ENCODE data around the gene PNLIPRP1. TPM values are rescaled to one million over a fixed set of nuclear protein-coding genes. Genes with fewer than 3 reads are reported as not detected.

Gene PNLIPRP1
- polyA plus RNA-seq, 3 donors: 0.04 TPM; not detected in 2

DNA sequence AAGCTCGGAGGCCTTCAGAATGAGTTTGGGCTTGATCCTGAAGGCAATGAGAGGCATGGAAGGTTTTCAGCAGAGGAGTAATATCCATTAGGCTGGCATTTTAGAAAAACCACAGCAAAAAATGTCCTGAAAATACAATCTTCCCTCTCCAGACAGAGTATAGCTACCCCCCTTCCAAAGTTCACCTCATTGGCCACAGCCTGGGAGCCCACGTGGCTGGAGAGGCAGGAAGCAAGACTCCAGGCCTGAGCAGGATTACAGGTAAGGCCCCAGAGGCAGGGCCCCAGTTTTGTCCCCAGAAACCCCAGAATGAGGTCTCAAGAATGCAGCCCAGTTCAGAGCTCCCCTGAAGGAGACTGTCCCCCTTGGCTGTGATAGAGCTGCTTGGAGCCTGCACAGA, 5.3 kb downstream of the PNLIPRP1 start:
- no peak overlapping the region for H3K4me2 ChIP-seq (replicated peaks; ENCODE audit: extremely low read depth, low read length, poor library complexity, severe bottlenecking)
- Mint-ChIP-seq H3K36me3 (no peaks in the 10 kb centered on the region), H3K27me3 (ENCODE audit: low read depth in 3 of 3) (peaks cover 0 to 2% (median 2%) of the 10 kb centered on the region in 3 donors), H3K9me3 (peaks cover 0 to under 1% (median 0%) of the 10 kb centered on the region in 7 donors), H3K4me3 (no peak overlapping the region), H3K4me1 (no peaks in the 10 kb centered on the region), H3K27ac (no peak overlapping the region)
- no peaks in the 10 kb centered on the region for H3K27me3 ChIP-seq (ENCODE audit: control insufficient read depth in 2 of 2, insufficient read depth in 2 of 2, low read length in 2 of 2)
- H3K36me3 ChIP-seq (replicated peaks in 1 of 2; ENCODE audit: control insufficient read depth in 1 of 2, insufficient read depth in 2 of 2, low read length in 2 of 2): no peaks in the 10 kb centered on the region
- no peak overlapping the region for H3K27ac ChIP-seq (ENCODE audit: low read depth in 1 of 2, low read length in 2 of 2)
- no peaks in the 10 kb centered on the region for H3K4me1 ChIP-seq (ENCODE audit: control insufficient read depth in 1 of 2, insufficient read depth in 2 of 2, low read length in 2 of 2)
- H2AFZ ChIP-seq (ENCODE audit: insufficient read depth, low read depth, low read length, poor library complexity, severe bottlenecking): no peak overlapping the region
- no peaks in the 10 kb centered on the region for H3K9me3 ChIP-seq (replicated peaks in 1 of 2; ENCODE audit: control insufficient read depth in 1 of 2, insufficient read depth in 1 of 2, low read length in 2 of 2)
- no peak overlapping the region for H3K4me3 ChIP-seq (replicated peaks in 1 of 3; ENCODE audit: low read depth in 2 of 3, low read length in 3 of 3)
- DNase-seq: no peak
- intact Hi-C loops (cut with micrococcal nuclease): no loop called here
- no peak overlapping the region for H3K9ac ChIP-seq (ENCODE audit: insufficient read depth, low read length, poor library complexity, severe bottlenecking)
- 67% methylated on average over 2 of the region's 2 CpGs for WGBS (ENCODE audit: insufficient coverage)
- H3K79me2 ChIP-seq (ENCODE audit: insufficient read depth, low read length): no peaks in the 10 kb centered on the region
- TF ChIP-seq, protein P1, sequence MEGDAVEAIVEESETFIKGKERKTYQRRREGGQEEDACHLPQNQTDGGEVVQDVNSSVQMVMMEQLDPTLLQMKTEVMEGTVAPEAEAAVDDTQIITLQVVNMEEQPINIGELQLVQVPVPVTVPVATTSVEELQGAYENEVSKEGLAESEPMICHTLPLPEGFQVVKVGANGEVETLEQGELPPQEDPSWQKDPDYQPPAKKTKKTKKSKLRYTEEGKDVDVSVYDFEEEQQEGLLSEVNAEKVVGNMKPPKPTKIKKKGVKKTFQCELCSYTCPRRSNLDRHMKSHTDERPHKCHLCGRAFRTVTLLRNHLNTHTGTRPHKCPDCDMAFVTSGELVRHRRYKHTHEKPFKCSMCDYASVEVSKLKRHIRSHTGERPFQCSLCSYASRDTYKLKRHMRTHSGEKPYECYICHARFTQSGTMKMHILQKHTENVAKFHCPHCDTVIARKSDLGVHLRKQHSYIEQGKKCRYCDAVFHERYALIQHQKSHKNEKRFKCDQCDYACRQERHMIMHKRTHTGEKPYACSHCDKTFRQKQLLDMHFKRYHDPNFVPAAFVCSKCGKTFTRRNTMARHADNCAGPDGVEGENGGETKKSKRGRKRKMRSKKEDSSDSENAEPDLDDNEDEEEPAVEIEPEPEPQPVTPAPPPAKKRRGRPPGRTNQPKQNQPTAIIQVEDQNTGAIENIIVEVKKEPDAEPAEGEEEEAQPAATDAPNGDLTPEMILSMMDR (IDR thresholded peaks at IDR 0.05): no peak
- H4K20me1 ChIP-seq (ENCODE audit: insufficient read depth, low read length): no peaks in the 10 kb centered on the region

DNA sequence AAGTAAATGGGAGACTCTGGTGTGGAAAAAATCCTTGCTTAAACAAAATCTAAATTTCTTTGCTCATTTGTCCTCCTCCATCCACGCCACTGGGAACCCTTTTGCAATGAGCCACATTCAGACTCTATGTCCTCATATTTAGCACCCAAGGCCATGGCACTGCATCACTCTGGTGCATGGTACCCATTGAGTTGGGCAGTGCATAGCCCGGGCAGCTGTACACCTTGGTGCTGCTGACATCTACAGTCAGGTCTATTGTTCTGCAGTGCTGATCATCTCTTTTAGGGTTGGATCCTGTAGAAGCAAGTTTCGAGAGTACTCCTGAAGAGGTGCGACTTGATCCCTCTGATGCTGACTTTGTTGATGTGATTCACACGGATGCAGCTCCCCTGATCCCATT, 6.8 kb downstream of the PNLIPRP1 start:
- TF ChIP-seq, protein P1 (IDR thresholded peaks at IDR 0.05): no peak
- H3K79me2 ChIP-seq (ENCODE audit: insufficient read depth, low read length): no peaks in the 10 kb centered on the region
- no peak overlapping the region for H3K4me3 ChIP-seq (replicated peaks in 1 of 3; ENCODE audit: low read depth in 2 of 3, low read length in 3 of 3)
- H3K9me3 ChIP-seq (replicated peaks in 1 of 2; ENCODE audit: control insufficient read depth in 1 of 2, insufficient read depth in 1 of 2, low read length in 2 of 2): no peaks in the 10 kb centered on the region
- no peak overlapping the region for H2AFZ ChIP-seq (ENCODE audit: insufficient read depth, low read depth, low read length, poor library complexity, severe bottlenecking)
- Mint-ChIP-seq H3K36me3 (no peaks in the 10 kb centered on the region), H3K9me3 (no peaks in the 10 kb centered on the region), H3K27ac (no peak overlapping the region), H3K4me1 (no peaks in the 10 kb centered on the region), H3K27me3 (ENCODE audit: low read depth in 3 of 3) (peaks cover 0 to 2% (median 0%) of the 10 kb centered on the region in 3 donors), H3K4me3 (no peak overlapping the region)
- no peak overlapping the region for H3K27ac ChIP-seq (ENCODE audit: low read depth in 1 of 2, low read length in 2 of 2)
- H3K27me3 ChIP-seq (ENCODE audit: control insufficient read depth in 2 of 2, insufficient read depth in 2 of 2, low read length in 2 of 2): no peaks in the 10 kb centered on the region
- 88% methylated on average over 5 of the region's 5 CpGs for whole genome bisulfite sequencing (ENCODE audit: insufficient coverage)
- no peak overlapping the region for H3K9ac ChIP-seq (ENCODE audit: insufficient read depth, low read length, poor library complexity, severe bottlenecking)
- no peak for DNase-seq
- no peaks in the 10 kb centered on the region for H3K36me3 ChIP-seq (replicated peaks in 1 of 2; ENCODE audit: control insufficient read depth in 1 of 2, insufficient read depth in 2 of 2, low read length in 2 of 2)
- no peak overlapping the region for H3K4me2 ChIP-seq (replicated peaks; ENCODE audit: extremely low read depth, low read length, poor library complexity, severe bottlenecking)
- H4K20me1 ChIP-seq (ENCODE audit: insufficient read depth, low read length): no peaks in the 10 kb centered on the region
- intact Hi-C loops (cut with micrococcal nuclease): no loop called here
- no peaks in the 10 kb centered on the region for H3K4me1 ChIP-seq (ENCODE audit: control insufficient read depth in 1 of 2, insufficient read depth in 2 of 2, low read length in 2 of 2)
